CD4-positive, CD25-positive, alpha-beta regulatory T cell (primary cell): Measurements from ENCODE around the gene MGAT4C. TPM values are rescaled to one million over a fixed set of nuclear protein-coding genes. Genes with fewer than 3 reads are reported as not detected.

Experiments
- ATAC-seq, 2 donors: fragments of 150-1000 bp; cut with Tn5 transposase; one replicate each; pipeline ENCODE4 v1.10.0; 2021; ENCODE audit warnings: low read depth in 2 of 2, moderate number of reproducible peaks in 2 of 2, moderate library complexity in 1 of 2
- DNase-seq, 3 donors: peaks; one replicate each; pipeline versions ENCODE4 v3.0.0 to v3.0.0-alpha.2; 2012 to 2022; ENCODE audit warnings: mixed read lengths in 1 of 3
- H3K27ac ChIP-seq: one replicate; pipeline ENCODE4 v1.7.0; 2013; ENCODE audit warnings: mild to moderate bottlenecking, low read length; ENCODE audit not compliant: insufficient read depth, poor library complexity, severe bottlenecking
- H3K27me3 ChIP-seq: one replicate; pipeline ENCODE4 v1.7.0; 2013; ENCODE audit warnings: low read length; ENCODE audit not compliant: control insufficient read depth, insufficient read depth
- H3K36me3 ChIP-seq: one replicate; pipeline ENCODE4 v1.7.0; 2013; ENCODE audit warnings: mild to moderate bottlenecking, low read length, moderate library complexity; ENCODE audit not compliant: control insufficient read depth, insufficient read depth
- H3K4me1 ChIP-seq: 2 replicates; pipeline ENCODE4 v1.7.0; 2013; ENCODE audit warnings: mild to moderate bottlenecking, low read length; ENCODE audit not compliant: insufficient read depth, control insufficient read depth, poor library complexity, severe bottlenecking
- H3K4me3 ChIP-seq: one replicate; pipeline ENCODE4 v1.7.0; 2013; ENCODE audit warnings: low read depth, mild to moderate bottlenecking, low read length, moderate library complexity
- H3K9me3 ChIP-seq, 2 experiments: 1 replicate in 1 of 2; 2 replicates in 1 of 2; pipeline ENCODE4 v1.7.0; 2013; ENCODE audit warnings: low read length in 2 of 2, mild to moderate bottlenecking in 1 of 2, moderate library complexity in 1 of 2; ENCODE audit not compliant: control insufficient read depth in 2 of 2
- H3K27ac Mint-ChIP-seq, 3 donors: one replicate each; pipeline ENCODE4 v1.8.0; 2020 to 2022; ENCODE audit warnings: mild to moderate bottlenecking in 3 of 3, mixed read lengths in 3 of 3, moderate library complexity in 2 of 3
- H3K27me3 Mint-ChIP-seq: one replicate; pipeline ENCODE4 v1.8.0; 2022; ENCODE audit warnings: mild to moderate bottlenecking, mixed read lengths
- H3K36me3 Mint-ChIP-seq: one replicate; pipeline ENCODE4 v1.8.0; 2020; ENCODE audit warnings: mixed read lengths
- H3K4me1 Mint-ChIP-seq, 4 donors: one replicate each; pipeline ENCODE4 v1.8.0; 2020 to 2022; ENCODE audit warnings: mixed read lengths in 4 of 4, mild to moderate bottlenecking in 1 of 4
- H3K4me3 Mint-ChIP-seq, 4 donors: one replicate each; pipeline ENCODE4 v1.8.0; 2020 to 2022; ENCODE audit warnings: mild to moderate bottlenecking in 4 of 4, mixed read lengths in 4 of 4, moderate library complexity in 3 of 4
- H3K9me3 Mint-ChIP-seq, 7 donors: one replicate each; pipeline ENCODE4 v1.8.0; 2020 to 2022; ENCODE audit warnings: mixed read lengths in 7 of 7, mild to moderate bottlenecking in 3 of 7, moderate library complexity in 2 of 7
- polyA plus RNA-seq, 4 donors: library from polyadenylated mRNA; unstranded; fragments of 300-500 nt; fragmentation: Illumina TruSeq; gene quantifications; one replicate each; pipeline ENCODE4 v1.2.3, GENCODE V29; 2021
- total RNA-seq: library from RNA; stranded (reverse); gene quantifications from one replicate; pipeline ENCODE4 v1.2.3, GENCODE V29; 2022

The MGAT4C gene
- total and polyA plus RNA-seq, 5 donors from 2014 or later, result not detected

GRCh38 chr12:86249851-86250250 is 6.3 kb downstream of the MGAT4C start:
- no peaks in the 10 kb centered on the region for H3K4me1 Mint-ChIP-seq
- Histone ChIP-seq H3K9me3 (no peaks in the 10 kb centered on the region), H3K4me1 (no peaks in the 10 kb centered on the region), H3K27me3 (no peaks in the 10 kb centered on the region), H3K27ac (no peak overlapping the region), H3K4me3 (no peak overlapping the region), H3K36me3 (no peaks in the 10 kb centered on the region)
- DNase-seq, result no peak
- ATAC-seq, result no peak
- H3K9me3 Mint-ChIP-seq, result peaks cover 0 to 9% (median 4%) of the 10 kb centered on the region in 7 donors
- H3K27me3 Mint-ChIP-seq, result no peaks in the 10 kb centered on the region
- no peak overlapping the region for H3K27ac Mint-ChIP-seq
- H3K36me3 Mint-ChIP-seq, result no peaks in the 10 kb centered on the region
- H3K4me3 Mint-ChIP-seq, result no peak overlapping the region

- Mint-ChIP-seq H3K4me1 (no peaks in the 10 kb centered on the region), H3K4me3 (no peak overlapping the region), H3K9me3 (peaks cover 0 to 12% (median 4%) of the 10 kb centered on the region in 7 donors), H3K27ac (no peak overlapping the region), H3K36me3 (no peaks in the 10 kb centered on the region), H3K27me3 (no peaks in the 10 kb centered on the region)
- no peaks in the 10 kb centered on the region for H3K27me3 ChIP-seq
- ATAC-seq (no peak), DNase-seq (no peak)
- H3K4me3 ChIP-seq, result no peak overlapping the region
- no peaks in the 10 kb centered on the region for H3K36me3 ChIP-seq
- H3K4me1 ChIP-seq, result no peaks in the 10 kb centered on the region
- no peak overlapping the region for H3K27ac ChIP-seq
- H3K9me3 ChIP-seq, result no peaks in the 10 kb centered on the region
These were observed 6.9 kb downstream of the MGAT4C start for GRCh38 chr12:86249276-86249675.

GRCh38 chr12:86247871-86248270 is 8.3 kb downstream of the MGAT4C start:
- H3K9me3 Mint-ChIP-seq, result peaks cover 0 to 12% (median 2%) of the 10 kb centered on the region in 7 donors

GRCh38 chr12:86241600-86241999 is 14.6 kb downstream of the MGAT4C start:
- DNase-seq, result no peak
- Mint-ChIP-seq H3K4me1 (no peaks in the 10 kb centered on the region), H3K4me3 (no peak overlapping the region), H3K36me3 (no peaks in the 10 kb centered on the region), H3K27ac (no peak overlapping the region), H3K27me3 (no peaks in the 10 kb centered on the region), H3K9me3 (peaks cover 0 to 7% (median 3%) of the 10 kb centered on the region in 7 donors)
- Histone ChIP-seq H3K27ac (no peak overlapping the region), H3K9me3 (peaks cover 0 to 4% of the 10 kb centered on the region in 2 experiments), H3K36me3 (no peaks in the 10 kb centered on the region), H3K4me1 (no peaks in the 10 kb centered on the region), H3K4me3 (no peak overlapping the region), H3K27me3 (no peaks in the 10 kb centered on the region)
- ATAC-seq, result no peak

More at GRCh38 chr12:86247871-86248270, 8.3 kb downstream of the MGAT4C start:
- Histone ChIP-seq H3K27ac (no peak overlapping the region), H3K9me3 (peaks cover 0 to 4% of the 10 kb centered on the region in 2 experiments), H3K36me3 (no peaks in the 10 kb centered on the region), H3K27me3 (no peaks in the 10 kb centered on the region), H3K4me3 (no peak overlapping the region), H3K4me1 (no peaks in the 10 kb centered on the region)
- H3K27me3 Mint-ChIP-seq, result no peaks in the 10 kb centered on the region
- ATAC-seq (no peak), DNase-seq (no peak)
- H3K27ac Mint-ChIP-seq, result no peak overlapping the region
- no peak overlapping the region for H3K4me3 Mint-ChIP-seq
- no peaks in the 10 kb centered on the region for H3K36me3 Mint-ChIP-seq
- no peaks in the 10 kb centered on the region for H3K4me1 Mint-ChIP-seq

GRCh38 chr12:86234316-86234855 is 21.8 kb downstream of the MGAT4C start:
- Histone ChIP-seq H3K27me3 (no peaks in the 10 kb centered on the region), H3K4me1 (no peaks in the 10 kb centered on the region), H3K4me3 (no peak overlapping the region), H3K9me3 (no peaks in the 10 kb centered on the region), H3K27ac (no peak overlapping the region), H3K36me3 (no peaks in the 10 kb centered on the region)
- H3K36me3 Mint-ChIP-seq, result no peaks in the 10 kb centered on the region
- no peaks in the 10 kb centered on the region for H3K27me3 Mint-ChIP-seq
- no peak overlapping the region for H3K4me3 Mint-ChIP-seq
- H3K27ac Mint-ChIP-seq, result no peak overlapping the region
- peaks cover 0 to 17% (median 2%) of the 10 kb centered on the region in 7 donors for H3K9me3 Mint-ChIP-seq
- DNase-seq, result no peak
- ATAC-seq, result no peak
- H3K4me1 Mint-ChIP-seq, result no peaks in the 10 kb centered on the region

- Mint-ChIP-seq H3K4me1 (no peaks in the 10 kb centered on the region), H3K36me3 (no peaks in the 10 kb centered on the region), H3K9me3 (peaks cover 0 to 17% (median 2%) of the 10 kb centered on the region in 7 donors), H3K4me3 (no peak overlapping the region), H3K27me3 (no peaks in the 10 kb centered on the region), H3K27ac (no peak overlapping the region)
- Histone ChIP-seq H3K4me1 (no peaks in the 10 kb centered on the region), H3K4me3 (no peak overlapping the region), H3K27ac (no peak overlapping the region), H3K9me3 (no peaks in the 10 kb centered on the region), H3K36me3 (no peaks in the 10 kb centered on the region), H3K27me3 (no peaks in the 10 kb centered on the region)
- DNase-seq (no peak), ATAC-seq (no peak)
These were observed 23.1 kb downstream of the MGAT4C start for GRCh38 chr12:86233126-86233525.

GRCh38 chr12:86230516-86231146 is 25.6 kb downstream of the MGAT4C start:
- DNase-seq, result no peak
- Mint-ChIP-seq H3K4me1 (no peaks in the 10 kb centered on the region), H3K27me3 (no peaks in the 10 kb centered on the region), H3K27ac (no peak overlapping the region), H3K36me3 (no peaks in the 10 kb centered on the region), H3K9me3 (peaks cover 0 to 13% (median 4%) of the 10 kb centered on the region in 7 donors), H3K4me3 (no peak overlapping the region)
- no peak overlapping the region for H3K4me3 ChIP-seq
- H3K36me3 ChIP-seq, result no peaks in the 10 kb centered on the region
- no peak for ATAC-seq
- H3K4me1 ChIP-seq, result no peaks in the 10 kb centered on the region
- H3K9me3 ChIP-seq, result no peaks in the 10 kb centered on the region
- H3K27me3 ChIP-seq, result no peaks in the 10 kb centered on the region
- H3K27ac ChIP-seq, result no peak overlapping the region

GRCh38 chr12:86229772-86230171 is 26.4 kb downstream of the MGAT4C start:
- Mint-ChIP-seq H3K4me3 (no peak overlapping the region), H3K36me3 (no peaks in the 10 kb centered on the region), H3K27me3 (no peaks in the 10 kb centered on the region), H3K27ac (no peak overlapping the region), H3K4me1 (no peaks in the 10 kb centered on the region), H3K9me3 (peaks cover 0 to 13% (median 4%) of the 10 kb centered on the region in 7 donors)
- ATAC-seq (no peak), DNase-seq (no peak)
- Histone ChIP-seq H3K4me3 (no peak overlapping the region), H3K27ac (no peak overlapping the region), H3K36me3 (no peaks in the 10 kb centered on the region), H3K27me3 (no peaks in the 10 kb centered on the region), H3K4me1 (no peaks in the 10 kb centered on the region), H3K9me3 (no peaks in the 10 kb centered on the region)
